K562 (cell line): Measurements from ENCODE around the gene GARRE1.
"Not testable (repeated sequence)": the region's sequence is repeated elsewhere in the genome, so short reads cannot be mapped to it uniquely, and the experiment has no call there.

Experiments used
- CREM ChIP-seq: IDR thresholded peaks from 2 replicates; pipeline ENCODE4 v1.6.1; 2014; ENCODE audit warnings: antibody characterized with exemption, low read depth
- ETV5 ChIP-seq: sonication (generic); formaldehyde crosslinking; IDR thresholded peaks from 2 replicates; pipeline ENCODE4 v1.4.0; 2020; ENCODE audit warnings: low read depth, mild to moderate bottlenecking, missing genetic modification reagents
- HDAC2 ChIP-seq: fragments of 450-650 bp; IDR thresholded peaks from 2 replicates; pipeline ENCODE4 v1.6.1; 2016; ENCODE audit warnings: mild to moderate bottlenecking
- HNRNPK ChIP-seq: fragments of 200-400 bp; formaldehyde crosslinking; IDR thresholded peaks from one replicate; pipeline ENCODE4 v1.6.1; 2018; ENCODE audit warnings: mild to moderate bottlenecking, low read depth, low read length; ENCODE audit not compliant: poor library complexity, severe bottlenecking
- HNRNPL ChIP-seq: fragments of 200-400 bp; formaldehyde crosslinking; IDR thresholded peaks from 2 replicates; pipeline ENCODE4 v1.6.1; 2017; ENCODE audit warnings: low read depth, mild to moderate bottlenecking, low read length
- NFE2L1 ChIP-seq: fragments of 450-650 bp; IDR thresholded peaks from 2 replicates; pipeline ENCODE4 v1.6.1; 2016; ENCODE audit warnings: missing genetic modification characterization, low read depth, mild to moderate bottlenecking, missing compliant biosample characterization, moderate library complexity, borderline replicate concordance
- TF ChIP-seq, protein P1 (sequence below): IDR thresholded peaks from 2 replicates; pipeline ENCODE4 v1.6.1; 2011; ENCODE audit not compliant: insufficient read length; ENCODE audit errors: extremely low read depth
- TF ChIP-seq, protein P2 (sequence below), 3 experiments: IDR thresholded peaks in 2 of 3; conservative IDR thresholded peaks in 1 of 3; 2 replicates each; pipeline ENCODE4 v1.5.1; 2011 to 2012; ENCODE audit warnings: low read length in 3 of 3, mild to moderate bottlenecking in 3 of 3, control low read depth in 2 of 3, improper control_type of control experiment in 1 of 3, inconsistent platforms in 1 of 3, low read depth in 1 of 3, mixed read lengths in 1 of 3, moderate library complexity in 1 of 3; ENCODE audit not compliant: insufficient read depth in 2 of 3

DNA sequence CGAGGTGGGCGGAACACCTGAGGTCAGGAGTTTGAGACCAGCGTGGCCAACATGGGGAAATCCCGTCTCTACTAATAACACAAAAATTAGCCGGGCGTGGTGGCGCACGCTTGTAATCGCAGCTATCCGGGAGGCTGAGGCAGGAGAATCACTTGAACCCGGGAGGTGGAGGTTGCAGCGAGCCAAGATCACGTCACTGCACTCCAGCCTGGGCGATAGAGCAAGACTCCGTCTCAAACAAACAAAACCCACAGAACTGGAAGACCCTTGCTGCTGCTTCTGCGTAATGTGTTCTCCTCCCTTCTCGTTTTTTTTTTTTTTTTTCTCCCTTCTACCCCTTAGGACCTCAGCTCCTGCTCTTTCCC is 691 bp upstream of the GARRE1 start:
- not testable (repeated sequence) for TF ChIP-seq HDAC2; NFE2L1 (tag); HNRNPL; ETV5 (CRISPR knock-in tag); CREM; HNRNPK
- TF ChIP-seq, protein P1, sequence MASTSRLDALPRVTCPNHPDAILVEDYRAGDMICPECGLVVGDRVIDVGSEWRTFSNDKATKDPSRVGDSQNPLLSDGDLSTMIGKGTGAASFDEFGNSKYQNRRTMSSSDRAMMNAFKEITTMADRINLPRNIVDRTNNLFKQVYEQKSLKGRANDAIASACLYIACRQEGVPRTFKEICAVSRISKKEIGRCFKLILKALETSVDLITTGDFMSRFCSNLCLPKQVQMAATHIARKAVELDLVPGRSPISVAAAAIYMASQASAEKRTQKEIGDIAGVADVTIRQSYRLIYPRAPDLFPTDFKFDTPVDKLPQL, result not testable (repeated sequence)
- TF ChIP-seq, protein P2, sequence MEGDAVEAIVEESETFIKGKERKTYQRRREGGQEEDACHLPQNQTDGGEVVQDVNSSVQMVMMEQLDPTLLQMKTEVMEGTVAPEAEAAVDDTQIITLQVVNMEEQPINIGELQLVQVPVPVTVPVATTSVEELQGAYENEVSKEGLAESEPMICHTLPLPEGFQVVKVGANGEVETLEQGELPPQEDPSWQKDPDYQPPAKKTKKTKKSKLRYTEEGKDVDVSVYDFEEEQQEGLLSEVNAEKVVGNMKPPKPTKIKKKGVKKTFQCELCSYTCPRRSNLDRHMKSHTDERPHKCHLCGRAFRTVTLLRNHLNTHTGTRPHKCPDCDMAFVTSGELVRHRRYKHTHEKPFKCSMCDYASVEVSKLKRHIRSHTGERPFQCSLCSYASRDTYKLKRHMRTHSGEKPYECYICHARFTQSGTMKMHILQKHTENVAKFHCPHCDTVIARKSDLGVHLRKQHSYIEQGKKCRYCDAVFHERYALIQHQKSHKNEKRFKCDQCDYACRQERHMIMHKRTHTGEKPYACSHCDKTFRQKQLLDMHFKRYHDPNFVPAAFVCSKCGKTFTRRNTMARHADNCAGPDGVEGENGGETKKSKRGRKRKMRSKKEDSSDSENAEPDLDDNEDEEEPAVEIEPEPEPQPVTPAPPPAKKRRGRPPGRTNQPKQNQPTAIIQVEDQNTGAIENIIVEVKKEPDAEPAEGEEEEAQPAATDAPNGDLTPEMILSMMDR (IDR thresholded peaks at IDR 0.05 in 2 of 3, conservative IDR thresholded peaks at IDR 0.05 in 1 of 3; ENCODE audit: insufficient read depth in 2 of 3, low read depth in 1 of 3, low read length in 3 of 3), result not testable (repeated sequence)
